A172 (cell line): ENCODE data around the gene ITGA6. TPM values are rescaled to one million over a fixed set of nuclear protein-coding genes. Genes with fewer than 3 reads are reported as not detected.

Experiments
- DNase-seq: peaks from one replicate; pipeline ENCODE4 v3.0.0-alpha.2; 2015; ENCODE audit warnings: low spot score
- total RNA-seq: library from RNA; depleted of rRNA; stranded (reverse); fragments of >200 nt; shearing (Covaris generic); gene quantifications from 2 replicates; pipeline ENCODE4 v1.2.3, GENCODE V29; 2014; rRNA removed

ITGA6 gene
- total RNA-seq = 121 and 167 TPM in 2 replicates

GRCh38 chr2:172427256-172427989, at the start of gene ITGA6:
Gene ITGA6 (plus strand): TSS chr2:172427586.
- DNase-seq = peak; percentile 71

- DNase-seq = peak; percentile 29
These were observed 46.7 kb upstream of the ITGA6 start for GRCh38 chr2:172380436-172381274.

- no peak for DNase-seq
These were observed 45.9 kb upstream of the ITGA6 start for GRCh38 chr2:172381275-172382027.

GRCh38 chr2:172387361-172387760, 40.0 kb upstream of the ITGA6 start:
- no peak for DNase-seq

DNA sequence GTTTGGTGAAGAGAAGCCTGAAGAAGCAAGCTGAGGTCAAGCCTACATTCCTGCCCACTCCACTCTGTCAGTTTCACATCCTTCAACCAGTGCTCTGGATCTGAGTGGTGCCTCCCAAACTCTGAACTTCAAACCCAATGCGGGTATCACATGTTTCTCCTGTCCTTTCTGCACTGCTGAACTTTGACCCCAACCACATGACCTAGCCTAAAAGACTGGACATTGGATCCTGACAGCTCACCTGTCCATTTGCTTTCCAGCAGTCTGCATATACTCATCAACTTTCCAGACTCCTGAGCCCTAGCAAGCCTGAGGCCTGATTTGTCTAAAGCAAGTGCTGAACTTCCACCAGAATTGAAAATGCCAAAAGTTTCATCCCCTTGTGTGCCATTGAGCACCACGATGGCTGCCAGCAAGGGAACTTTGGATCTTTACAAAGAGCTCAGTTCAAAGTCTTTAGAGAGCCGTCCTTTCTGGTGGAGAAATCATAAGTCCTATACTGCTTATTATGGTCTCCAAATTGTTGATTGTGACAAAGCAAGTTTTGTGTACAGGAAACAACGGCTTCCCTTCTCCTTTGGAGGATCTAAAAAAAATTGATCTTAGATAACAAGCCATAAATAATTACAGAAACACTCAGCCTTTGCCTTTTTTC, 37.6 kb upstream of the ITGA6 start:
- no peak for DNase-seq

- DNase-seq = no peak
These were observed 33.4 kb upstream of the ITGA6 start for GRCh38 chr2:172394002-172394401.

DNA sequence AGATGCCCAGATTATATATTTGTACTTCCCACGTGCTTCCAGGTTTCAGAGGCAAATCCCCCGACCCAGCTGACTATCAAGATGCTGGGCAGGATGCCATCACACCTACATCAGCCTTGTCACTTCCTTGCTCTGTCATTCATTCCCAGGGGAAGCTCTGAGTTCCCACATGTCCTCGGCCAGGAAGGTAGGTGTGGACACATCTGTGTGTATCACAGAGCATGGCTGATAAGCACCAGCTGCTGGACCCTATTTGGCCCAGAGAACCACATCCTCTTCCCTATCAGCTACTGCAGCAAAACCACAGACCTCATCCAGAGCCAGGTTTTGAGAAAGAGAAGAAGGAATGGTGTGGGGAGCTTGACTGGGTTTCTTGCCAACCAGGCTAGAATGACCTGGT, 31.9 kb upstream of the ITGA6 start:
- peak; percentile 59 for DNase-seq

DNA sequence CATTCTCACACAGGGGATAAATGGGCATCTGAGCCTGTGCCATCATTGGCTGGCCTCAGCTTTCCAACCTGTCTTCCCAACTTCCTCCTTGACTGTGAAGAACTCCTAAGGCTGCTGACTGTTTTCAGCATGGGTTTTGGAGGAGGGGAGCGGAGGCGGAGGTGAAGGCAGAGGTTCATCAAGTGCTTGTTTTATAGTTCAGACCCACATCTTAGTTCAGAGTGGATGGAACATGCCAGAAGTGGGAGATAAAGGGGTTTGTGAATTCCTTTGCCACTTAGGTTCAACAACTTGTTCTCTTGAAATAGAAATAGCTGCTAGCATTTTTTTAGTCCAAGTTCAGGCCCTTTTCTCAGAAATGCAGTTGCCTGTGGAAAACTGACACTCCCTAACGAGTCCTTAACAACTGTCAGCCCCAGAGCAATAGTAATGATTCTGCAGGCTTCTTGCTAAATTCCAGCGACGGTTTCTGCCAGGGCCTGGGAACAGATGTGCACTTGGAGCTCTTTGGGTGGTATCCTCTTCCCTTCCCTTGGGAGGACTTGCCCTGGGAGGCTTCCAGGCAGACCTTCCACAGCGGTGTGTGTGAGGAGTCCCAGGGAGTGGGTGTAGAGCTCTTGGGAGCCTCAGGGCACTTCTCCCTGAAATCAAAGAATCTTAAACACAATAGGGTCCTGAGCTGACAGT, 30.1 kb upstream of the ITGA6 start:
- no peak for DNase-seq

DNA sequence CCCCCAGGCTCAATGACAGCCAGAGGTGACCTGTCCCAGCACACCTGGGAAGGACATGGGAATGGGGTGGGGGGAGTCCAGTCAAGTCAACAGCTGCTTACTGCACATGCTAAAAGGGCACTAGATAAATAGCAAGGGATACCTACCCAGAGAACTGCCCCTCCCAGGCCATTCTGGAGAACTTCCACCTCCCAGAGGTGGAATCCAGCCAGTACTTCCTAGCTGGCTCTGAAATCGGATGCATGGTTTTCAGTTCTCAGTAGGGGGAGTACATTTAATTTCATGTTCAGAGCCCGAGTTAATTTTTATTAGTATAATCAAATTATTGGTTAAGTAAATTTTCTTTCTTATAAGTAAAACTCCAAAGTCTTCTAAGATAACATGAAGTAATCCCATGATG, 28.9 kb upstream of the ITGA6 start:
- no peak for DNase-seq

GRCh38 chr2:172399765-172400164, 27.6 kb upstream of the ITGA6 start:
- DNase-seq = no peak

- DNase-seq = no peak
These were observed 25.2 kb upstream of the ITGA6 start for GRCh38 chr2:172402198-172402597.

DNA sequence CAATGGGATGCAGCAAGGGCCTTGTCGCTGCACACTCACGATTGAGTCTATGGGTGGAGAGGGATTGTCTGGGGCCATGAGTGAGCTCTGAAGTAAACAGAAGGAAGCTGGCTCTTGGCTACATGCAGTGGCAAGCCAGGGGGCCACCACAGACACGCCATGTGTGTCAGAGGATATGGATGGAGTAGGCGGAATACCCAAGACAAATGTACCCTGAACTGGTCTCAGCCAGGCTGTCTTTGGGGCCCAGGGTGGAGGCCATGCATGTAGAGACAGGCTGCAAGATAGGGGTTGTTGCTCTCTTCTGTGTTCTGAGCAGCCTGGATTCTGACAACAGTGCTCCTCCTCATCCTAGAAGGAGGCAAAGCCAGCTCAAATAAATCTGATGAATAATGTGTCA, 24.0 kb upstream of the ITGA6 start:
- no peak for DNase-seq

- DNase-seq = no peak
These were observed 23.4 kb upstream of the ITGA6 start for GRCh38 chr2:172403881-172404468.

DNA sequence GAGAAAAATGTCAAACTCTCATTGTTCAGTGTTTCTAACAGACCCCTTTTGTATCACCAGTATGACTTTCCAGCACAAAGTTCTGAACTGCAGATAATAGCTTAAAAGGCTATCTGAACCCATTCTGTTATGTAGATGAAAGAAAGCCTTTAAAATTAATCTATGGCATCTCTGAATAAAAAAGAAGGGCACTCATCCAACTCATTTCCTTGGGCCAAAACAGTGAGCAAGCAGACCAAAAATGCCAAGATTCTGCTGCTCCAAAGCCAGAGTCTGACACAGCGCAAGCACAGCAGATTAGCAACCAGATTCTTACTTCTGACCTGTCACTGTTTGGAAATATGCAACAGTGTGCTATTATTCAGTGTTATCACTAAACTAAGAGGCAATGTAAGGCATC, 22.6 kb upstream of the ITGA6 start:
- peak; percentile 67 for DNase-seq

GRCh38 chr2:172405673-172406072, 21.7 kb upstream of the ITGA6 start:
- no peak for DNase-seq

- DNase-seq = no peak
These were observed 19.1 kb upstream of the ITGA6 start for GRCh38 chr2:172408143-172408766.

DNA sequence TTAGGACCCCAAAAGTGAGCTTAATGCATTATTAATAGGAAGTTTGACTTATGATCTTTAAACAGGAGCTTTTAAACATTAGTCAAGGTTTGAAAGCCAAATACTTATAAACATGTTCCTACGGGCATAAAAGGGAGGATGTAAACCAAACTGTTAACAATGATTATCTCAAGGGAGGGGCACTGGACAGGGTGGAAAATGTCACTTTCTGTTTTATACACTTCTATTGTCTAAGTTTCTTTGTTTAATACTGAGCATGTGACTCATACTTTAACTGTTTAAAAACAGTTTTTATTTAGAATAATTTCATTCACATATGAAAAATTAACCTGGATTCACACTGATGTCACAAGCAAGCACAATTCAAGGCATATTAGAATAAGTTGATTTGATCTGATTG, 18.3 kb upstream of the ITGA6 start:
- no peak for DNase-seq

GRCh38 chr2:172412984-172413492, 14.3 kb upstream of the ITGA6 start:
- DNase-seq = no peak

GRCh38 chr2:172415157-172415864, 12.1 kb upstream of the ITGA6 start:
- no peak for DNase-seq

GRCh38 chr2:172415865-172416183, 11.6 kb upstream of the ITGA6 start:
- no peak for DNase-seq
